HEK293 (cell line): ENCODE data around the gene SPRR4.

Source experiments
- KLF10 ChIP-seq: fragments of 450-650 bp; IDR thresholded peaks from 2 replicates; pipeline ENCODE4 v1.5.1; 2018; ENCODE audit warnings: missing biosample characterization, mild to moderate bottlenecking, missing genetic modification characterization
- PRDM1 ChIP-seq: fragments of 450-650 bp; formaldehyde crosslinking; IDR thresholded peaks from 2 replicates; pipeline ENCODE4; 2016; ENCODE audit warnings: missing biosample characterization, missing genetic modification characterization
- SALL2 ChIP-seq: fragments of 450-650 bp; formaldehyde crosslinking; IDR thresholded peaks from 2 replicates; pipeline ENCODE4 v1.5.0; 2017; ENCODE audit warnings: missing biosample characterization, mild to moderate bottlenecking, missing genetic modification characterization, borderline replicate concordance
- ZNF221 ChIP-seq: fragments of 450-650 bp; formaldehyde crosslinking; IDR thresholded peaks from 2 replicates; pipeline ENCODE4 v1.5.1; 2017; ENCODE audit warnings: missing biosample characterization, missing genetic modification characterization, borderline replicate concordance
- ZNF311 ChIP-seq: fragments of 450-650 bp; formaldehyde crosslinking; IDR thresholded peaks from 2 replicates; pipeline ENCODE4 v1.5.1; 2017; ENCODE audit warnings: missing biosample characterization, missing genetic modification characterization, borderline replicate concordance
- ZNF473 ChIP-seq: fragments of 450-650 bp; formaldehyde crosslinking; IDR thresholded peaks from 2 replicates; pipeline ENCODE4 v1.5.1; 2017; ENCODE audit warnings: missing biosample characterization, missing genetic modification characterization
- ZNF530 ChIP-seq: fragments of 450-650 bp; formaldehyde crosslinking; IDR thresholded peaks from 2 replicates; pipeline ENCODE4 v1.5.1; 2016; ENCODE audit warnings: low read depth, missing biosample characterization, missing genetic modification characterization
- ZNF707 ChIP-seq: fragments of 450-650 bp; formaldehyde crosslinking; IDR thresholded peaks from 2 replicates; pipeline ENCODE4 v1.5.1; 2016; ENCODE audit warnings: missing biosample characterization, missing genetic modification characterization
- ZNF776 ChIP-seq: fragments of 450-650 bp; formaldehyde crosslinking; IDR thresholded peaks from 2 replicates; pipeline ENCODE4 v1.5.0; 2017; ENCODE audit warnings: missing biosample characterization, missing genetic modification characterization, borderline replicate concordance
- TF ChIP-seq, protein P1 (sequence below): fragments of 450-650 bp; formaldehyde crosslinking; IDR thresholded peaks from 2 replicates; pipeline ENCODE4 v1.5.1; 2016; ENCODE audit warnings: missing biosample characterization, missing genetic modification characterization
- TF ChIP-seq, protein P2 (sequence below): fragments of 450-650 bp; formaldehyde crosslinking; IDR thresholded peaks from 2 replicates; pipeline ENCODE4 v1.5.1; 2016; ENCODE audit warnings: missing biosample characterization, missing genetic modification characterization
- TF ChIP-seq, protein P3 (sequence below): fragments of 450-650 bp; formaldehyde crosslinking; IDR thresholded peaks from 2 replicates; pipeline ENCODE4 v1.5.1; 2016; ENCODE audit warnings: missing biosample characterization, missing genetic modification characterization

DNA sequence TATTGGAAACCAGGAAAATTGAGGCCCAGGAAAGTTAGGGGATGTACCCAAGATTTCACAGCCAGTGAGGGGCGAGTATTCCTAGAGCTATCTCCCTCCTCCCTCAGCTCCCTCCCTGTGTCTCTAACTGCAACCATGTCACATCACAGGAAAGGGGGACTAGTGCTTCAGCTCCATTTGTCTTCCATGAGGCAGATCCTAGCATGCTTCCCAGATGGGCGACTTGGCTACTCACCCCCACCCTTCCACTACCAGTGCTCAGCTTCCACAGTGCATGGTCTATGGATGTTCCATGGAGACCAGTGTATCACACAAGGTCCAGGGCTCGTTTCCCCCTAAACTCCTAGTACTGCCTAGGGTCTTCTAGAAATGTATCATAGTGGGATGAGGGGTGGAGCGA lies 4.6 kb upstream of the SPRR4 start:
- TF ChIP-seq, protein P1, sequence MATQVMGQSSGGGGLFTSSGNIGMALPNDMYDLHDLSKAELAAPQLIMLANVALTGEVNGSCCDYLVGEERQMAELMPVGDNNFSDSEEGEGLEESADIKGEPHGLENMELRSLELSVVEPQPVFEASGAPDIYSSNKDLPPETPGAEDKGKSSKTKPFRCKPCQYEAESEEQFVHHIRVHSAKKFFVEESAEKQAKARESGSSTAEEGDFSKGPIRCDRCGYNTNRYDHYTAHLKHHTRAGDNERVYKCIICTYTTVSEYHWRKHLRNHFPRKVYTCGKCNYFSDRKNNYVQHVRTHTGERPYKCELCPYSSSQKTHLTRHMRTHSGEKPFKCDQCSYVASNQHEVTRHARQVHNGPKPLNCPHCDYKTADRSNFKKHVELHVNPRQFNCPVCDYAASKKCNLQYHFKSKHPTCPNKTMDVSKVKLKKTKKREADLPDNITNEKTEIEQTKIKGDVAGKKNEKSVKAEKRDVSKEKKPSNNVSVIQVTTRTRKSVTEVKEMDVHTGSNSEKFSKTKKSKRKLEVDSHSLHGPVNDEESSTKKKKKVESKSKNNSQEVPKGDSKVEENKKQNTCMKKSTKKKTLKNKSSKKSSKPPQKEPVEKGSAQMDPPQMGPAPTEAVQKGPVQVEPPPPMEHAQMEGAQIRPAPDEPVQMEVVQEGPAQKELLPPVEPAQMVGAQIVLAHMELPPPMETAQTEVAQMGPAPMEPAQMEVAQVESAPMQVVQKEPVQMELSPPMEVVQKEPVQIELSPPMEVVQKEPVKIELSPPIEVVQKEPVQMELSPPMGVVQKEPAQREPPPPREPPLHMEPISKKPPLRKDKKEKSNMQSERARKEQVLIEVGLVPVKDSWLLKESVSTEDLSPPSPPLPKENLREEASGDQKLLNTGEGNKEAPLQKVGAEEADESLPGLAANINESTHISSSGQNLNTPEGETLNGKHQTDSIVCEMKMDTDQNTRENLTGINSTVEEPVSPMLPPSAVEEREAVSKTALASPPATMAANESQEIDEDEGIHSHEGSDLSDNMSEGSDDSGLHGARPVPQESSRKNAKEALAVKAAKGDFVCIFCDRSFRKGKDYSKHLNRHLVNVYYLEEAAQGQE, result no peak
- TF ChIP-seq, protein P2, sequence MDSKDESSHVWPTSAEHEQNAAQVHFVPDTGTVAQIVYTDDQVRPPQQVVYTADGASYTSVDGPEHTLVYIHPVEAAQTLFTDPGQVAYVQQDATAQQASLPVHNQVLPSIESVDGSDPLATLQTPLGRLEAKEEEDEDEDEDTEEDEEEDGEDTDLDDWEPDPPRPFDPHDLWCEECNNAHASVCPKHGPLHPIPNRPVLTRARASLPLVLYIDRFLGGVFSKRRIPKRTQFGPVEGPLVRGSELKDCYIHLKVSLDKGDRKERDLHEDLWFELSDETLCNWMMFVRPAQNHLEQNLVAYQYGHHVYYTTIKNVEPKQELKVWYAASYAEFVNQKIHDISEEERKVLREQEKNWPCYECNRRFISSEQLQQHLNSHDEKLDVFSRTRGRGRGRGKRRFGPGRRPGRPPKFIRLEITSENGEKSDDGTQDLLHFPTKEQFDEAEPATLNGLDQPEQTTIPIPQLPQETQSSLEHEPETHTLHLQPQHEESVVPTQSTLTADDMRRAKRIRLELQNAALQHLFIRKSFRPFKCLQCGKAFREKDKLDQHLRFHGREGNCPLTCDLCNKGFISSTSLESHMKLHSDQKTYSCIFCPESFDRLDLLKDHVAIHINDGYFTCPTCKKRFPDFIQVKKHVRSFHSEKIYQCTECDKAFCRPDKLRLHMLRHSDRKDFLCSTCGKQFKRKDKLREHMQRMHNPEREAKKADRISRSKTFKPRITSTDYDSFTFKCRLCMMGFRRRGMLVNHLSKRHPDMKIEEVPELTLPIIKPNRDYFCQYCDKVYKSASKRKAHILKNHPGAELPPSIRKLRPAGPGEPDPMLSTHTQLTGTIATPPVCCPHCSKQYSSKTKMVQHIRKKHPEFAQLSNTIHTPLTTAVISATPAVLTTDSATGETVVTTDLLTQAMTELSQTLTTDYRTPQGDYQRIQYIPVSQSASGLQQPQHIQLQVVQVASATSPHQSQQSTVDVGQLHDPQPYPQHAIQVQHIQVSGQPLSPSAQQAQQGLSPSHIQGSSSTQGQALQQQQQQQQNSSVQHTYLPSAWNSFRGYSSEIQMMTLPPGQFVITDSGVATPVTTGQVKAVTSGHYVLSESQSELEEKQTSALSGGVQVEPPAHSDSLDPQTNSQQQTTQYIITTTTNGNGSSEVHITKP, result no peak
- no peak for TF ChIP-seq PRDM1
- TF ChIP-seq ZNF530 (tag by site-specific recombination), result no peak
- no peak for TF ChIP-seq ZNF776 (tag by site-specific recombination)
- TF ChIP-seq ZNF473 (tag by site-specific recombination), result no peak
- no peak for TF ChIP-seq ZNF707 (tag by site-specific recombination)
- TF ChIP-seq ZNF311 (tag by site-specific recombination), result no peak
- no peak for TF ChIP-seq KLF10 (tag by site-specific recombination)
- TF ChIP-seq SALL2, result no peak
- TF ChIP-seq ZNF221 (tag by site-specific recombination), result no peak
- TF ChIP-seq, protein P3, sequence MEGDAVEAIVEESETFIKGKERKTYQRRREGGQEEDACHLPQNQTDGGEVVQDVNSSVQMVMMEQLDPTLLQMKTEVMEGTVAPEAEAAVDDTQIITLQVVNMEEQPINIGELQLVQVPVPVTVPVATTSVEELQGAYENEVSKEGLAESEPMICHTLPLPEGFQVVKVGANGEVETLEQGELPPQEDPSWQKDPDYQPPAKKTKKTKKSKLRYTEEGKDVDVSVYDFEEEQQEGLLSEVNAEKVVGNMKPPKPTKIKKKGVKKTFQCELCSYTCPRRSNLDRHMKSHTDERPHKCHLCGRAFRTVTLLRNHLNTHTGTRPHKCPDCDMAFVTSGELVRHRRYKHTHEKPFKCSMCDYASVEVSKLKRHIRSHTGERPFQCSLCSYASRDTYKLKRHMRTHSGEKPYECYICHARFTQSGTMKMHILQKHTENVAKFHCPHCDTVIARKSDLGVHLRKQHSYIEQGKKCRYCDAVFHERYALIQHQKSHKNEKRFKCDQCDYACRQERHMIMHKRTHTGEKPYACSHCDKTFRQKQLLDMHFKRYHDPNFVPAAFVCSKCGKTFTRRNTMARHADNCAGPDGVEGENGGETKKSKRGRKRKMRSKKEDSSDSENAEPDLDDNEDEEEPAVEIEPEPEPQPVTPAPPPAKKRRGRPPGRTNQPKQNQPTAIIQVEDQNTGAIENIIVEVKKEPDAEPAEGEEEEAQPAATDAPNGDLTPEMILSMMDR (tag by site-specific recombination), result no peak
